ENCODE measurements around the gene PFDN6.
"Not testable (repeated sequence)": the region's sequence is repeated elsewhere in the genome, so short reads cannot be mapped to it uniquely, and the experiment has no call there.

- TF ChIP-seq CTCF, POLR2A (IDR thresholded peaks at IDR 0.05): not testable (repeated sequence)
Measured at GRCh38 chr6:33275795-33276580, 13.4 kb upstream of the PFDN6 start.

Data from right lobe of liver (tissue), 4 donors.